ENCODE results near the gene PARD6G.
"Not testable (repeated sequence)": the region's sequence is repeated elsewhere in the genome, so short reads cannot be mapped to it uniquely, and the experiment has no call there.

PARD6G gene

DNA sequence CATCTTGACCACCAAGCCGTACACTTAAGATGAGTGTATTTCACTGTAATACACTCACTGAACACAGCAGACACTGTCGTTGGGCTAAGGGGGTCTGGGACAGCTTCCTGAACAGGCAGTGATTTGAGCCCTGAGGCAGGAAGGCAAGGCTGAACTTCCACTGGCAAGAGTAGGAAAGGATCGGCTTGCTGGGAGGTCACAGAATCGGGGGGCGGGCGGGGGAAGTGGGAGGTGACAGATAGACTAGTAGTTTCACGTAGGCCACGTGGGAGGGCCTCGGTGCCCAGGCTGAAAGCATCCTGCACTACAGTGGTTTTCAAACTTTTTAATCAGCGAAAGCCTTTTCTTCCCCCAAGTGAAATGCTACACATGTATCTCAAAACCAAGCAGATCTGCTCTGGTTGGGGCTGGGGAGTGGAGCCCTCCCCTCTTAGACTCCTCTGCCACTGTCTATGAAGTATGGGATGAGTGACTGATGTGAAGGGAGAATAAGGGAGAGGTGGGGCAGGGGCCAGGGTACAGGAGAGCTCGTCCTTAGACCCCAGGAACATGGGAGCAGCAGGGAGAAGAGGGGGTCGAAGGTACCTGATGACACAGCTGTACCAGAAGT, 8.6 kb downstream of the PARD6G start:
- Histone ChIP-seq H3K27ac (ENCODE audit: low read length) (no peak overlapping the region), H3K9me3 (ENCODE audit: insufficient read depth, low read depth, low read length) (no peaks in the 10 kb centered on the region), H3K36me3 (ENCODE audit: insufficient read depth, low read depth, low read length) (no peaks in the 10 kb centered on the region), H3K4me1 (ENCODE audit: insufficient read depth, low read length) (no peaks in the 10 kb centered on the region), H3K27me3 (ENCODE audit: insufficient read depth, low read length) (no peaks in the 10 kb centered on the region), H3K4me3 (ENCODE audit: low read length) (no peak overlapping the region), H3K9ac (ENCODE audit: low read depth, low read length) (no peak overlapping the region)

DNA sequence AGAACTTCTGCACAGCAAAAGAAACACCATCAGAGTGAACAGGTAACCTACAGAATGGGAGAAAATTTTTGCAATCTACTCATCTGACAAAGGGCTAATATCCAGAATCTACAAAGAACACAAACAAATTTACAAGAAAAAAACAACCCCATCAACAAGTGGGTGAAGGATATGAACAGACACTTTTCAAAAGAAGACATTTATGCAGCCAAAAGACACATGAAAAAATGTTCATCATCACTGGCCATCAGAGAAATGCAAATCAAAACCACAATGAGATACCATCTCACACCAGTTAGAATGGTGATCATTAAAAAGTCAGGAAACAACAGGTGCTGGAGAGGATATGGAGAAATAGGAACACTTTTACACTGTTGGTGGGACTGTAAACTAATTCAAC, 9.8 kb downstream of the PARD6G start:
- H3K4me3 ChIP-seq (ENCODE audit: low read length); H3K9me3 ChIP-seq (ENCODE audit: insufficient read depth, low read depth, low read length); H3K9ac ChIP-seq (ENCODE audit: low read depth, low read length); H3K36me3 ChIP-seq (ENCODE audit: insufficient read depth, low read depth, low read length); H3K27ac ChIP-seq (ENCODE audit: low read length); H3K4me1 ChIP-seq (ENCODE audit: insufficient read depth, low read length); H3K27me3 ChIP-seq (ENCODE audit: insufficient read depth, low read length): not testable (repeated sequence)

DNA sequence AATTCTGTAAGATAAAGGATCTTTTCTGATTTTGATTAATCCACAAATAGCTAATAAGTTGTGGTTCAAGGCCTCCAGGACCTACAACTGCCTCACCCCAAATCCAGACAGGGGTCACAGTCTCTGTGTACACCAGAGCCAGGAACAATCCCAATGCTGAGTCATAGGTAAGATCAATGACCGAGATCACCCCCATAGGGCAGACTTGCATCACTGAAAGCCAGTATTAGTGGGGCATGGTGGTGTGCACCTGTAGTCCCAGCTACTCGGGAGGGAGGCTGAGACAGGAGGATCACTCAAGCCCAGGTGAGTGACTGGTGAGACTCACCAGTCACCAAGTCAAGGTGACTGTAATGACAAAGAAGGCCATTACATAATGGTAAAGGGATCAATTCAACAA, 12.9 kb downstream of the PARD6G start:
- H3K4me1 ChIP-seq (ENCODE audit: insufficient read depth, low read length) = no peaks in the 10 kb centered on the region

DNA sequence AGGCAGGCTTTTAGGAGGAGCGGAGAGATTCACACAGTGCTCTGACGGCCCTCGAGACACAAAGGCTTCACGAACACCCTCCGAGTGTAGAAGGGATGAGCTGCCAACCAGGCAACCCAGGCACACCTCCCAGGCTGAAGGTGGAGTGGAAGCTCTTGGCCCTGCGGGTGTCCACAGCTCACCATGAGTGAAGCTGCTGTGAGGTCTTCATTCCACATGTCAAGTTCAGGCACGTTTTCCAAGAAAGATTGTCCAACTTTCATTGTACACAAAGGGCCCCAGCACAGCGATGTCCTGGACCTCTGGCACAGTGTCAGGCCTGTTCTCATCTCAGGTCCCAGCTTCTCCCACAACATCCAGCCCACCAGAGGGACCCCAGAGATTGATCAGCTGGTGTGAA, 13.4 kb downstream of the PARD6G start:
- H3K4me1 ChIP-seq (ENCODE audit: insufficient read depth, low read length) = no peaks in the 10 kb centered on the region
- H3K36me3 ChIP-seq (ENCODE audit: insufficient read depth, low read depth, low read length) = no peaks in the 10 kb centered on the region
- no peak overlapping the region for H3K9ac ChIP-seq (ENCODE audit: low read depth, low read length)
- H3K27ac ChIP-seq (ENCODE audit: low read length) = no peak overlapping the region
- H3K27me3 ChIP-seq (ENCODE audit: insufficient read depth, low read length) = no peaks in the 10 kb centered on the region
- H3K9me3 ChIP-seq (ENCODE audit: insufficient read depth, low read depth, low read length) = no peaks in the 10 kb centered on the region
- no peak overlapping the region for H3K4me3 ChIP-seq (ENCODE audit: low read length)

More for the DNA sequence above, 12.9 kb downstream of the PARD6G start:
- H3K27ac ChIP-seq (ENCODE audit: low read length) = no peak overlapping the region
- H3K36me3 ChIP-seq (ENCODE audit: insufficient read depth, low read depth, low read length) = no peaks in the 10 kb centered on the region
- H3K4me3 ChIP-seq (ENCODE audit: low read length) = no peak overlapping the region
- H3K9me3 ChIP-seq (ENCODE audit: insufficient read depth, low read depth, low read length) = no peaks in the 10 kb centered on the region
- H3K27me3 ChIP-seq (ENCODE audit: insufficient read depth, low read length) = no peaks in the 10 kb centered on the region
- H3K9ac ChIP-seq (ENCODE audit: low read depth, low read length) = no peak overlapping the region

DNA sequence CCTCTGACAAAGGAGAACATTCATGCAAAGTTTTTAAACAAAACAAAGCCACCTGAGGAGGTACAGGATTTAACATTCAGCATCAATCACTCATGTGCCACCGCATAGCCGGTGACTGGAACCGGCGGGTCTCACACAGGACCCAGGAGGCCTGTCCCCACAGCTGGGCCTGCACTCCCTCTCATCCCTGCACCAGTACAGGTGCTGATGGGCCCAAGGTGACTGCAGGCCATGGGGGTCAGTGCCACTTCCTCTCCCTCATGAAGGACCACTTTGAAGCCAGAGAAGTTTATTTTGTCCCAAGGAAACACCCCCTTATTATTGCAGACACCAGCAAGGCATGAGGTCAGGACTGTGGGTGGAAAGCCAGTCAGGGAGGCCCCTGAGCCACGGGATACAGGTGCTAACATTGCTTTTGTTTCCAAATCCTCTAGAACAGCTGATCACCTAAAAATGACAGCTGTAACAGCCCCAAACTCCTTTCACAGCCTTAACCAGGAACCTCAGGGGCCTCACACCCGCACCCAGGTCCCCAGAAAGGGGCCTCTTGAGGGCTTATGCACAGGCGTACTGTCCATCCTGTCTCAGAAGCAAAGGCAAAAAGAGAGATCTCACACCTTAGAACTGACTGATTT, 14.0 kb downstream of the PARD6G start:
- H3K9ac ChIP-seq (ENCODE audit: low read depth, low read length) = no peak overlapping the region
- H3K27ac ChIP-seq (ENCODE audit: low read length) = no peak overlapping the region
- H3K4me3 ChIP-seq (ENCODE audit: low read length) = no peak overlapping the region
- no peaks in the 10 kb centered on the region for H3K9me3 ChIP-seq (ENCODE audit: insufficient read depth, low read depth, low read length)
- H3K27me3 ChIP-seq (ENCODE audit: insufficient read depth, low read length) = no peaks in the 10 kb centered on the region
- H3K4me1 ChIP-seq (ENCODE audit: insufficient read depth, low read length) = no peaks in the 10 kb centered on the region
- H3K36me3 ChIP-seq (ENCODE audit: insufficient read depth, low read depth, low read length) = no peaks in the 10 kb centered on the region

DNA sequence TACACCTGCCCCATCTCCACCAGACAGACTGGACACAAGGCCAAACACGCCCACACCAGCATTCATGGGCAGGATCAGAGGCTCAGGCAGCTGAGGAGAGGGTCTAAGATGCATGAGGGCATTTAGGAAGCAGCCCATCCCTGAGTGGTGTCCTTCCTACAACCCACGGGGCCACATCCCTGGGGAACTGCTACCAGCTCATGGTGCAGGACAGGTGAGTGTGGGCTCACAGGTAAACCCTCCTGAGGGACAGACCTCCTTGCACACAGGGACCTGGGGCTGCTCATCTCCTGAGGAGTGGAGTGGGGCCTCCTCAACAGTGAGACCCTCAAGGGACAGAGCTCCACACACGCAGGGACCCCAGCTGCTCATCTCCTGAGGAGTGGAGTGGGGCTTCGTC, 14.6 kb downstream of the PARD6G start:
- Histone ChIP-seq H3K9ac (ENCODE audit: low read depth, low read length) (no peak overlapping the region), H3K36me3 (ENCODE audit: insufficient read depth, low read depth, low read length) (no peaks in the 10 kb centered on the region), H3K9me3 (ENCODE audit: insufficient read depth, low read depth, low read length) (no peaks in the 10 kb centered on the region), H3K27me3 (ENCODE audit: insufficient read depth, low read length) (no peaks in the 10 kb centered on the region), H3K27ac (ENCODE audit: low read length) (no peak overlapping the region), H3K4me1 (ENCODE audit: insufficient read depth, low read length) (no peaks in the 10 kb centered on the region), H3K4me3 (ENCODE audit: low read length) (no peak overlapping the region)

DNA sequence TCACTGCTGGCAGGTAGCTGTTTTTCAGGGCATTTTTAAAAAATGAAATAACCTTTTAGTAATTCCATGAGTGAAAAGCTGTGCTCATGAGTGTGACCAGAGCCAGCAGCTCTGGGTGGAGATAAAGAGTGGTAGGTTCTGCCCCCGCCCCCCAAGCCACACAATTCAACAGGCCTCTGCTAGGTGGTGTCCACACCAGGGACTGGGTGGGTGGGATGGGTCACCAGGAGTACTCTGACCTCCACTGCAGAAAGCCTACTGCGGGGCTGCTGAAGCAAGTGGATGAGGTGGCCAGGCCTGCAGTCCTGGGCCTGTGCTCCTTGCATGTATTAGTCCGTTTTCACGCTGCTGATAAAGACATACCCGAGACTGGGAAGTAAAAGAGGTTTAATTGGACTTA, 15.3 kb downstream of the PARD6G start:
- Histone ChIP-seq H3K4me1 (ENCODE audit: insufficient read depth, low read length) (no peaks in the 10 kb centered on the region), H3K36me3 (ENCODE audit: insufficient read depth, low read depth, low read length) (no peaks in the 10 kb centered on the region), H3K4me3 (ENCODE audit: low read length) (no peak overlapping the region), H3K27ac (ENCODE audit: low read length) (no peak overlapping the region), H3K9me3 (ENCODE audit: insufficient read depth, low read depth, low read length) (no peaks in the 10 kb centered on the region), H3K27me3 (ENCODE audit: insufficient read depth, low read length) (no peaks in the 10 kb centered on the region), H3K9ac (ENCODE audit: low read depth, low read length) (no peak overlapping the region)

DNA sequence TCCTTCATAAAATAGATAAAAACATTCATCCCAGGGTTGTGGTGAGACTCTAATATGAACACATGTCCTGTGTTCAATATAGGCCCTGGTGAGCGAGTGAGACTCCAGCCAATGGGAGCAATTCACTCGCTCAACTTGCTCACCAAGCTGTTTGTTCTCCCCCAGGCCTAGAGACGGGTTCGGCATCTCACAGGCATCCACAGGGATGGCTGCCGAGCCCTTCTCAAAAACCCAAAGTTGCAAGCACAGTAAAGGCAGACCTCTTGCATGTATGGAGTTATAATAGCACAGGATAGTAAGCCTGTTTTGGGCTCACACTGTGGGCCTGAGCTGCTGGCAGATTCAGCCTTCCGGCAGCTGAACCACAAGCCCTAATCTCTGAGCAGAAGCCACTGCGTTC, 15.7 kb downstream of the PARD6G start:
- no peak overlapping the region for H3K4me3 ChIP-seq (ENCODE audit: low read length)
- H3K9me3 ChIP-seq (ENCODE audit: insufficient read depth, low read depth, low read length) = no peaks in the 10 kb centered on the region
- no peaks in the 10 kb centered on the region for H3K4me1 ChIP-seq (ENCODE audit: insufficient read depth, low read length)
- H3K27ac ChIP-seq (ENCODE audit: low read length) = no peak overlapping the region
- no peak overlapping the region for H3K9ac ChIP-seq (ENCODE audit: low read depth, low read length)
- H3K27me3 ChIP-seq (ENCODE audit: insufficient read depth, low read length) = no peaks in the 10 kb centered on the region
- no peaks in the 10 kb centered on the region for H3K36me3 ChIP-seq (ENCODE audit: insufficient read depth, low read depth, low read length)

DNA sequence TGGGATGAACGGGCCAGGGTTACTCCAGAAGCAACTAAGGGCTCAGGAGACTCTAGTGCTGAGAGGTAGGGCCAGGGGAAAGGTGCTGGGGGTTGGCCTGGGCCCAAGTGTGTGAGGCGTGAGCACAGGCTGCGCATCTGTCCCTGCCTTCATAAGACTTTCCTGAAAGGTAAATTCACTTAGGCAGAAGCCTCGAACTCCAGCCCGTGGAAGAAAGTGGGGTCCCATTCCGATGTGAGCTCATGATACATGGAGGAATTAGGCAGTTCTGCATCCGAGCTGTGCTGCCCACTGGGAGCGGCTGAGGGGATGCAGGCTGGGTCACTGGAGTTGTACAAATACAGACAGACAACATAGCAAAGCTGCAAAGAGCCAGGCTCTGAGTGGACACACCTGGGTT, 16.2 kb downstream of the PARD6G start:
- H3K27me3 ChIP-seq (ENCODE audit: insufficient read depth, low read length) = no peaks in the 10 kb centered on the region
- no peaks in the 10 kb centered on the region for H3K4me1 ChIP-seq (ENCODE audit: insufficient read depth, low read length)
- no peak overlapping the region for H3K27ac ChIP-seq (ENCODE audit: low read length)

DNA sequence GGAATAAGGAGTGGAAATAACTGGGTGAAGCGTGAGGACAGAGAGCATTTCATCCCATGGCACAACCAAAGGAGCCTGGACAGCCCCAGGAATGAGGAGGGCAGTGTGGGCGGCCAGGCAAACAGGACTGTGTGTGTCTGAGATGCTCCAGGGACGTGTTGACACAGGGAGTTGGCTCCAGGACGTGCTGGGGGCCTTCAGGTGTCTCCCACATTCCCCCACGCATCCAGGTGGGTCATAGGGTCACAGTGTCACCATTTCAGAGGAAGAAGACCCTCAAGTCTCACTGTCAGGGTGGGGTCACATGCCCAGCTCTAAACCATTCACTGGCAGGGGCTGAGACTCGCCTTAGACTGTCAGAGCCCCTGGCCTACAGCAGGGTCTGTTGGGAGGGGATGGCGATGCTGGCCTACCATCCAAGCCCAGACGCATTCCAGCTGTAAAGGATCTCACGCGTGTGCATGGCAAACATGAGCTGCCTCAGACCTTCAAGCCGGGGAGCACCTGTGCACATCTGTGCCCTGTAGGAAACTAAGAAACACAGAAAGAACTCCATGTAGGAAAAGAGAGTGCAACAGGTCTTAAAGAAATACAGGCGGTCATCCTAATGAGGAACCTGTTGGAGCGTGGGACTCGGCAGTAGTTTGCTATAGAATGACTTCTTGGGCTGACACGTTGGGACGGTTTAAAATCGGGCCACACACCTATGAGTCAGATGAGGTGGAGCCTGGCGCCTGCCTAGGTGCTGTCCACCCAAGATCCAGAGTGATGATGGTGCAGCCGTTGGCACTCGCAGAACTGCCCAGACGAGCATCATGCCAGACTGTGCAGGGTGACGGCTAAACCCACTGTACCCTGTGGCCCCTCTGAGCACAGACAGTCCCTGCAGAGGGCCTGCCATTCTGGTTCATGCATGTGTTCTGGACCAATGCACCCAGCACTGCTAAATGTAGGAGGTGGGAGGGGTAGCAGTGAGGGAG, 17.3 kb downstream of the PARD6G start:
- Histone ChIP-seq H3K27me3 (ENCODE audit: insufficient read depth, low read length) (no peaks in the 10 kb centered on the region), H3K4me3 (ENCODE audit: low read length) (no peak overlapping the region), H3K36me3 (ENCODE audit: insufficient read depth, low read depth, low read length) (no peaks in the 10 kb centered on the region), H3K27ac (ENCODE audit: low read length) (no peak overlapping the region), H3K4me1 (ENCODE audit: insufficient read depth, low read length) (no peaks in the 10 kb centered on the region; the same call in 1 of the 2 replicates), H3K9ac (ENCODE audit: low read depth, low read length) (no peak overlapping the region), H3K9me3 (ENCODE audit: insufficient read depth, low read depth, low read length) (no peaks in the 10 kb centered on the region)

More for the DNA sequence above, 16.2 kb downstream of the PARD6G start:
- Histone ChIP-seq H3K36me3 (ENCODE audit: insufficient read depth, low read depth, low read length) (no peaks in the 10 kb centered on the region), H3K9ac (ENCODE audit: low read depth, low read length) (no peak overlapping the region), H3K4me3 (ENCODE audit: low read length) (no peak overlapping the region), H3K9me3 (ENCODE audit: insufficient read depth, low read depth, low read length) (no peaks in the 10 kb centered on the region)

DNA sequence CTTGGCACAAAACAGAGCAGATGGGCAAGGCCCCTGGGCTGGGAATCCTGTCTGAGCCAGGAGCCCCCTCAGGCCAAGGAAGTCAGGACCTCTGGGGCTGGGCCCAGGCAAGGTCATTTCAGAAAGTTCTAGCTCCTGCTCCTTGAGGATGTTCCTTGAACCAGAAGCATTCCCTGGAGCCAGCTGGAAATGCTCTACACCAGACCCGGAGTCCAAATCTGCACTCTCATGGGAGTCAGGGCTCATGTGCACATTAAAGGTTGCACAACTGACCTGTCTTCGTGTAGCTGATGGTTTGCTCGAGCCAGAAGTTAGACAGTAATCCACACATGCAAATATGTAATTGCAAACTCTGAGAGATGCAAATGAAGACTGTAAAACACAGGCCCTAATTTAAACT, 18.0 kb downstream of the PARD6G start:
- H3K9ac ChIP-seq (ENCODE audit: low read depth, low read length) = no peak overlapping the region
- no peak overlapping the region for H3K27ac ChIP-seq (ENCODE audit: low read length)
- no peaks in the 10 kb centered on the region for H3K27me3 ChIP-seq (ENCODE audit: insufficient read depth, low read length)
- H3K4me3 ChIP-seq (ENCODE audit: low read length) = no peak overlapping the region
- H3K9me3 ChIP-seq (ENCODE audit: insufficient read depth, low read depth, low read length) = no peaks in the 10 kb centered on the region
- no peaks in the 10 kb centered on the region; the same call in 1 of the 2 replicates for H3K4me1 ChIP-seq (ENCODE audit: insufficient read depth, low read length)
- no peaks in the 10 kb centered on the region for H3K36me3 ChIP-seq (ENCODE audit: insufficient read depth, low read depth, low read length)

All from iPS-20b (cell line).